Pancreas (tissue), 10 donors: ENCODE measurements around the gene CLEC2D. TPM values are rescaled to one million over a fixed set of nuclear protein-coding genes. Genes with fewer than 3 reads are reported as not detected.

Experiments
- ATAC-seq, 4 donors: fragments of 200-7000 bp; cut with Tn5 transposase; one replicate each; pipeline versions ENCODE4 v1.8.0 to v1.9.1; 2020; ENCODE audit warnings: mild to moderate bottlenecking in 4 of 4, moderate library complexity in 4 of 4
- DNase-seq, 6 donors: peaks; one replicate each; pipeline ENCODE4 v3.0.0-alpha.2; 2020
- FAIRE-seq: peaks from 2 replicates; lab custom pipeline; 2012; peaks lifted over from hg19 to GRCh38; lab: Jason Lieb, UNC
- H3K27ac ChIP-seq, 4 donors: fragments of 200-600 bp; sonication (generic); 1 replicate in 3 of 4; 2 replicates in 1 of 4; pipeline versions ENCODE4 v1.5.0 to v1.8.0; 2020
- H3K27me3 ChIP-seq, 4 donors: fragments of 200-600 bp; one replicate each; pipeline ENCODE4 v1.8.0; 2021
- H3K36me3 ChIP-seq, 3 donors: fragments of 200-600 bp; sonication (generic) in 1 of 3; one replicate each; pipeline versions ENCODE4 v1.5.0 to v1.8.0; 2020 to 2021
- H3K4me1 ChIP-seq, 3 donors: fragments of 200-600 bp; one replicate each; pipeline ENCODE4 v1.8.0; 2021
- H3K4me3 ChIP-seq, 4 donors: fragments of 200-600 bp; sonication (generic) in 2 of 4; one replicate each; pipeline versions ENCODE4 v1.5.0 to v1.8.0; 2020 to 2021
- H3K9me3 ChIP-seq, 4 donors: fragments of 200-600 bp; one replicate each; pipeline ENCODE4 v1.8.0; 2021
- WGBS, 2 donors: extraction: QIAGEN DNeasy Blood & Tissue Kit; methylation state at CpG; one replicate each; pipeline ENCODE4 v1.1.7; 2013; 5-methylcytosine and 5-hydroxymethylcytosine counted together
- intact Hi-C, 3 donors: fragments of 100-400 bp; cut with DNase I; formaldehyde crosslinking; loops; one replicate each; pipeline versions ENCODE4 v1.11.1 to v1.14.2; 2022
- polyA plus RNA-seq, 2 donors: library from polyadenylated mRNA; stranded (reverse); fragments of 200-250 nt; gene quantifications; one replicate each; pipeline ENCODE4 v1.2.3, GENCODE V29; 2013
- total RNA-seq, 6 donors: library from RNA; stranded (reverse); fragmentation: NEBNext Ultra II Directional in 4 of 6; extraction: Animal tissue kit (Norgen Biotek cat#: 25700) in 4 of 6; gene quantifications; one replicate each; pipeline versions ENCODE4 v1.2.1 to v1.2.4, GENCODE V29; 2021 to 2023
- TF ChIP-seq, protein P1 (sequence below), 4 donors: fragments of 200-600 bp; sonication (generic) in 3 of 4; IDR thresholded peaks; one replicate each; pipeline versions ENCODE4 v1.5.0 to v1.8.0; 2021; ENCODE audit warnings: antibody characterized with exemption in 4 of 4
- donor health status: healthy with polysubstance abuse.
- donor health status: DM: no; HTN: no; CAD: no; lungs with moderate emphysema.
- donor health status: DM: no; HTN: no; CAD: no.
- donor health status: control.
- donor health status: control.
- donor health status: Bipolar disorder and iron deficiency.
- donor health status: DM: yes; HTN: yes; CAD: no.
- donor health status: DM: no; HTN: no; CAD: no.
- donor health status: DM: no; HTN: no; CAD: no.
- donor health status: DM: yes; HTN: yes; CAD: no.

The CLEC2D gene
- total and polyA plus RNA-seq, 8 donors = 1.1 to 5.7 (median 2.8) TPM

DNA sequence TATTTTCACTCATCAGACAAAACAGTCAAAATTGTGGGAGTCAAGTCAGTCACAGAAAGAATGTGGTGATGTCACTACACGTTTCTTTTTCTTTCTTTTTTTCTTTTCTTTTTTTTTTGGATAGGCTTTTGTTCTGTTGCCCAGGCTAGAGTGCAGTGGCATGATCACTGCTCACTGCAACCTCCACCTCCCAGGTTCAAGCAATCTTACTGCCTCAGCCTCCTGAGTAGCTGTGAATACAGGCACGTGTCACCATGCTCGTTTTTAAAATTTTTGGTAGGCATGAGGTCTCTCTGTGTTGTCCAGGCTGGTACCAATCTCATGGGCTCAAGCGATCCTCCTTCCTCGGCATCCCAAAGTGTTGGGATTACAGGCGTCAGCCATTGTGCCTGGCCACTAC lies 61.1 kb downstream of the CLEC2D start:
- WGBS, 2 donors = 64 to 65% methylated on average over 6 of the region's 6 CpGs
- intact Hi-C loops = no loop called here
- TF ChIP-seq, protein P1, sequence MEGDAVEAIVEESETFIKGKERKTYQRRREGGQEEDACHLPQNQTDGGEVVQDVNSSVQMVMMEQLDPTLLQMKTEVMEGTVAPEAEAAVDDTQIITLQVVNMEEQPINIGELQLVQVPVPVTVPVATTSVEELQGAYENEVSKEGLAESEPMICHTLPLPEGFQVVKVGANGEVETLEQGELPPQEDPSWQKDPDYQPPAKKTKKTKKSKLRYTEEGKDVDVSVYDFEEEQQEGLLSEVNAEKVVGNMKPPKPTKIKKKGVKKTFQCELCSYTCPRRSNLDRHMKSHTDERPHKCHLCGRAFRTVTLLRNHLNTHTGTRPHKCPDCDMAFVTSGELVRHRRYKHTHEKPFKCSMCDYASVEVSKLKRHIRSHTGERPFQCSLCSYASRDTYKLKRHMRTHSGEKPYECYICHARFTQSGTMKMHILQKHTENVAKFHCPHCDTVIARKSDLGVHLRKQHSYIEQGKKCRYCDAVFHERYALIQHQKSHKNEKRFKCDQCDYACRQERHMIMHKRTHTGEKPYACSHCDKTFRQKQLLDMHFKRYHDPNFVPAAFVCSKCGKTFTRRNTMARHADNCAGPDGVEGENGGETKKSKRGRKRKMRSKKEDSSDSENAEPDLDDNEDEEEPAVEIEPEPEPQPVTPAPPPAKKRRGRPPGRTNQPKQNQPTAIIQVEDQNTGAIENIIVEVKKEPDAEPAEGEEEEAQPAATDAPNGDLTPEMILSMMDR (IDR thresholded peaks at IDR 0.05) = no peak
- H3K4me1 ChIP-seq = no peaks in the 10 kb centered on the region
- DNase-seq (no peak), ATAC-seq (no peak), FAIRE-seq (no peak)
- H3K9me3 ChIP-seq = no peaks in the 10 kb centered on the region
- no peaks in the 10 kb centered on the region for H3K36me3 ChIP-seq
- no peaks in the 10 kb centered on the region for H3K27me3 ChIP-seq
- no peak overlapping the region for H3K27ac ChIP-seq
- no peak overlapping the region for H3K4me3 ChIP-seq

DNA sequence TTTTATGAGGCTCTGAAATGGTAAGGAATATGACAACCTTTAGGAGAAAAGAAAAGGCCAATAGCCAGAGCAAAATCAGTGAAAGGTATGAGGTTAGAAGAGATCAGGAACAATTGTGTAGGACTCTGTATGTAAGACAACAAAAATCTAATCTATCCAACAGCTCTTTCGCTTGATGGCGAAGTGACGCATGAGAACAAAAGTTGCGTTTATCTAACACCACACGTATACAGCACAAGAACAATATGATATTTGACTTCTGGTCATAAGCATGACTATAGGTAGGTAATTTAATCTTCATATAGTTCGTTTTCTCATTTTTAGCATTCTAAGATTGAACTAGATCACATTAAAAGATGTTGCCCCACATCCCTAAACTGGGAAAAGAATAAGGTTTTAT lies 61.9 kb downstream of the CLEC2D start:
- intact Hi-C loops = no loop called here
- WGBS, 2 donors = 56 to 63% methylated on average over 6 of the region's 6 CpGs

DNA sequence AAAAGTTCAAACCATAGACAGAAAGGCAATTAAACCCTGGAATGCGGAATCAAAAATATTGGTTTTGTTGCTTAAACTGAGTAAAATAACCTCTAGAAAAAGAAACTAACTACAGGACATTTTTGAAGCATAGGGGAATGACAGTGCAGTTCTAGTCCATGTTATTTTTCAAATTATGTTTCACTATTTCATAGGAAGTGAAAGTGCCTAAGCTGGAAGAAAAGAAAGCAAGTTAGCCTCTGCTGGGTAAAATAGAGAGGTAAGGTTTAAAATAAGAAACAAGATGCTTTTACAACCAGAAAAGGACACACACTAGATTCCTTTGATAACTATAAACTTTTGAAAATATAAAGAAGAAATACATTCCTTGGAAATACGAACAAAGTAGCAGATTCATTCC lies 62.3 kb downstream of the CLEC2D start:
- DNase-seq (no peak), ATAC-seq (peak in 2 of 4 donors; percentile 22 to 39), FAIRE-seq (no peak)
- no peak overlapping the region for H3K27ac ChIP-seq
- WGBS, 2 donors = 72 to 80% methylated on average over 2 of the region's 2 CpGs
- H3K4me1 ChIP-seq = peaks cover 0 to under 1% (median 0%) of the 10 kb centered on the region in 3 donors
- no peak overlapping the region for H3K4me3 ChIP-seq
- H3K27me3 ChIP-seq = no peaks in the 10 kb centered on the region
- no peaks in the 10 kb centered on the region for H3K9me3 ChIP-seq
- intact Hi-C loops = no loop called here
- H3K36me3 ChIP-seq = no peaks in the 10 kb centered on the region
- TF ChIP-seq, protein P1 (IDR thresholded peaks at IDR 0.05) = no peak

More for the DNA sequence above, 61.9 kb downstream of the CLEC2D start:
- TF ChIP-seq, protein P1 (IDR thresholded peaks at IDR 0.05) = no peak
- DNase-seq = no peak
- no peak for FAIRE-seq
- Histone ChIP-seq H3K27me3 (no peaks in the 10 kb centered on the region), H3K4me1 (no peaks in the 10 kb centered on the region), H3K9me3 (no peaks in the 10 kb centered on the region), H3K27ac (no peak overlapping the region), H3K4me3 (no peak overlapping the region), H3K36me3 (no peaks in the 10 kb centered on the region)
- ATAC-seq = no peak

DNA sequence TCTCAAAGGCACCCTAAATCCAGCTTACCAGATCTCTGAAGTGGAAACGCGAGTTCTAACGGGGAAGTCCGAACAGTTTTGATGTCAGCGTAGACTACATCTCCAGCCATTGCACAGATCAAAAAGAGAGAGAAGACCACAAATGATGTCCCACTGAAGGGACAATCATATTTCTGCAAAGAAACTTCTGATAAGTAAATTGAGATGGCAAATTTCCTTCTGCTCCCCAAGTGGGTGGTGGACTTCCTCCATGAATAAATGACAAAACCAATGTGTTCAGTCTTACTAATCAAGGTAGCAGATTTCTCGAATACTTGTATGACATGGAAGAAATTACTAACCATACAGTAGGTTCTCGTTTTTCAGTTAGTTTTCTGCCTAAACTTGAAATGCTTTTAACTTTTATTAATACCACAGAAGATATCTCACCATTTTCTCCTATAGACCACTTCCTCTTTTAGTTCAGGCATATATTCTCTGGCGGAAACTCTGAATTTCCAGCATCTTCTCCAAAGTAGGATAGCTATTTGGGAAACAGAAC lies 63.5 kb downstream of the CLEC2D start, which contains the start of gene CLECL1:
TSS of gene CLECL1 (minus strand) at position 177 of the 541 bp plus-strand sequence.
- Histone ChIP-seq H3K36me3 (no peaks in the 10 kb centered on the region), H3K9me3 (no peaks in the 10 kb centered on the region), H3K4me3 (no peak within 1 kb of the TSS), H3K4me1 (peaks cover 0 to 8% (median 0%) of the 10 kb centered on the region in 3 donors), H3K27ac (no peak within 1 kb of the TSS), H3K27me3 (no peaks in the 10 kb centered on the region)
- ATAC-seq (no peak), DNase-seq (no peak), FAIRE-seq (no peak)
- 70 to 88% methylated on average over 8 of the region's 8 CpGs for WGBS, 2 donors
- intact Hi-C loops = no loop called here
- TF ChIP-seq, protein P1 (IDR thresholded peaks at IDR 0.05) = no peak

DNA sequence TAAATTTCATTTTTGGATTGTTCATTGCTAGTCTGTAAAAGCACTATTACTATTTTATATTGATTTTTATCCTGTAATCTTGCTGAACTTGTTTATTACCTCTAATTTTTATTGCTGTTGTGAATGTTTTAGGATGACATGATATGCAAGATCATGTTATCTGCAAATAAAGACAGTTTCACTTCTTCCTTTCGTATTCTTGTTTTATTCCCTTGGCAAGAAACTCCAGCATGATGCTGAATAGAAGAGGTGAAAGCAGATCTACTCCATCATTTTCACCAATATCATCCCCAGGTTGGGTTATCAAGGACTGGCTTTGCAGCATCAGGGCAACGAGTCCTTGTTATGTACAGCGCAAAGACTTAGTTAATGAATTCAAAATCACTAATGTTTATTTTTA lies 66.1 kb downstream of the CLEC2D start:
- DNase-seq = no peak
- 69 to 86% methylated on average over 3 of the region's 3 CpGs for WGBS, 2 donors
- H3K36me3 ChIP-seq = no peaks in the 10 kb centered on the region
- H3K9me3 ChIP-seq = no peaks in the 10 kb centered on the region
- TF ChIP-seq, protein P1 (IDR thresholded peaks at IDR 0.05) = no peak
- no peak for ATAC-seq
- no peak overlapping the region for H3K4me3 ChIP-seq
- H3K27me3 ChIP-seq = no peaks in the 10 kb centered on the region
- intact Hi-C loops = no loop called here
- no peak for FAIRE-seq
- H3K4me1 ChIP-seq = peaks cover 0 to 9% (median 0%) of the 10 kb centered on the region in 3 donors
- no peak overlapping the region for H3K27ac ChIP-seq
